ENCODE results near the gene MIER3. TPM values are rescaled to one million over a fixed set of nuclear protein-coding genes. Genes with fewer than 3 reads are reported as not detected.

Gene MIER3
- polyA plus RNA-seq, 1 of the 3 experiments (the other 2 are of a cell fraction) = 3.8 TPM

- POLR2A ChIA-PET = no interaction called here
- H4K20me1 ChIP-seq (ENCODE audit: insufficient read depth) = no peaks in the 10 kb centered on the region
- DNase-seq = no peak
Observed at GRCh38 chr5:56919942-56920662, 31.8 kb downstream of the MIER3 start.

More at GRCh38 chr5:56919942-56920662, 31.8 kb downstream of the MIER3 start:
- 98% methylated on average over 1 of the region's 1 CpG for WGBS (ENCODE audit: low lambda C conversion rate)
- no peaks in the 10 kb centered on the region; the same call in 1 of the 2 replicates for H3K79me2 ChIP-seq (ENCODE audit: insufficient read depth)
- H3K9me3 ChIP-seq = no peaks in the 10 kb centered on the region
- no peak overlapping the region for H3K4me2 ChIP-seq
- H3F3A ChIP-seq (replicated peaks; ENCODE audit: insufficient read depth) = peaks cover 22% of the 10 kb centered on the region
- H3K36me3 ChIP-seq (replicated peaks in 1 of 2; ENCODE audit: control insufficient read depth in 1 of 2, insufficient read depth in 2 of 2, low read length in 1 of 2) = peaks cover 60 to 69% of the 10 kb centered on the region in 2 experiments
- peaks cover 0 to 6% of the 10 kb centered on the region in 2 experiments; a peak in 2 of 4 replicates for H3K4me1 ChIP-seq (ENCODE audit: control insufficient read depth in 1 of 2, insufficient read depth in 2 of 2, low read depth in 1 of 2, low read length in 1 of 2)
- H3K9me2 ChIP-seq = no peaks in the 10 kb centered on the region
- no peak overlapping the region for H3K4me3 ChIP-seq (ENCODE audit: low read depth in 2 of 2, low read length in 1 of 2)
- no peak overlapping the region for H3K27ac ChIP-seq (ENCODE audit: low read depth in 2 of 2, low read length in 1 of 2)
- CTCF ChIA-PET = interaction anchor here (1.2 kb wide), 1 partner anchor 357 kb away, joined by 3 read pairs; no protein-coding TSS in a partner anchor
- no peak overlapping the region for H2AFZ ChIP-seq (ENCODE audit: low read depth)
- no peak overlapping the region for H3K9ac ChIP-seq
- H3K27me3 ChIP-seq (ENCODE audit: insufficient read depth) = no peaks in the 10 kb centered on the region
- TF ChIP-seq MEF2A (IDR thresholded peaks at IDR 0.05; ENCODE audit: borderline replicate concordance, low read depth) = no peak
- no peak for TF ChIP-seq USF1 (IDR thresholded peaks at IDR 0.05; ENCODE audit: borderline replicate concordance, low read depth)
- no peak for TF ChIP-seq IRF3 (IDR thresholded peaks at IDR 0.05; ENCODE audit: low read depth, low read length)
- no peak for TF ChIP-seq RAD21 (IDR thresholded peaks at IDR 0.05; ENCODE audit: low read length)
- TF ChIP-seq RCOR1 (IDR thresholded peaks at IDR 0.05; ENCODE audit: low read length) = no peak
- TF ChIP-seq PBX3 (IDR thresholded peaks at IDR 0.05) = no peak
- no peak for TF ChIP-seq FOXM1 (IDR thresholded peaks at IDR 0.05; ENCODE audit: low read depth)
- no peak for TF ChIP-seq USF2 (IDR thresholded peaks at IDR 0.05; ENCODE audit: borderline replicate concordance, low read depth, low read length)
